GM12878 (cell line): ENCODE data around the gene PIGU. TPM values are rescaled to one million over a fixed set of nuclear protein-coding genes. Genes with fewer than 3 reads are reported as not detected.

Experiments used
- ATAC-seq: fragments of 200-7000 bp; cut with Tn5 transposase; 3 replicates; pipeline ENCODE4 v1.9.1; 2020; ENCODE audit warnings: mild to moderate bottlenecking, moderate library complexity
- BruUV-seq: library from RNA; stranded (reverse); fragments of 400-500 nt; replicated peaks from 2 replicates; lab custom pipeline; 2021; lab: Mats Ljungman, UMichigan
- CTCF ChIA-PET: fragments of 300-600 bp; sonication (Branson Sonifier 250); formaldehyde crosslinking; extraction: SDS; loops from one replicate; lab custom pipeline; 2021; ENCODE audit warnings: inconsistent platforms; lab: Yijun Ruan, JAX
- POLR2A ChIA-PET: fragments of 350-600 bp; formaldehyde crosslinking; extraction: SDS; loops from one replicate; lab custom pipeline; 2021; ENCODE audit warnings: inconsistent platforms; lab: Charles Lee
- RAD21 ChIA-PET: fragments of 300-600 bp; sonication (Branson Sonifier 250); formaldehyde crosslinking; loops from one replicate; lab custom pipeline; 2023; ENCODE audit warnings: antibody characterized with exemption; ENCODE audit not compliant: unreplicated experiment; lab: Charles Lee
- SMC1A ChIA-PET: fragments of 300-600 bp; sonication (Branson Sonifier 250); formaldehyde crosslinking; loops from one replicate; lab custom pipeline; 2023; ENCODE audit not compliant: unreplicated experiment, uncharacterized antibody; lab: Charles Lee
- DNase-seq: peaks from one replicate; pipeline ENCODE4 v3.0.0-alpha.2; 2011; ENCODE audit warnings: low read depth, low spot score
- FAIRE-seq: peaks from 3 replicates; lab custom pipeline; 2011; peaks lifted over from hg19 to GRCh38; lab: Jason Lieb, UNC
- H2AFZ ChIP-seq: 2 replicates; pipeline ENCODE4 v1.6.0; 2011; ENCODE audit warnings: low read depth, low read length, control low read depth; ENCODE audit not compliant: control insufficient read depth
- H3K27ac ChIP-seq: 2 replicates; pipeline ENCODE4 v1.5.1; 2011; ENCODE audit warnings: control low read depth; ENCODE audit not compliant: control insufficient read depth, insufficient read depth
- H3K27me3 ChIP-seq, 2 experiments: replicated peaks in 1 of 2; 2 replicates each; pipeline versions ENCODE4 v1.6.0 to v1.6.1; 2011; ENCODE audit warnings: low read length in 1 of 2; ENCODE audit not compliant: control insufficient read depth in 2 of 2, insufficient read depth in 2 of 2
- H3K36me3 ChIP-seq, 2 experiments: 2 replicates each; pipeline ENCODE4 v1.5.1; 2011; ENCODE audit warnings: low read length in 1 of 2; ENCODE audit not compliant: control insufficient read depth in 2 of 2, insufficient read depth in 2 of 2
- H3K4me1 ChIP-seq: 2 replicates; pipeline ENCODE4 v1.6.1; 2011; ENCODE audit warnings: mild to moderate bottlenecking, low read length, moderate library complexity, mixed read lengths; ENCODE audit not compliant: control insufficient read depth, insufficient read depth
- H3K4me2 ChIP-seq: 2 replicates; pipeline ENCODE4 v1.6.0; 2011; ENCODE audit warnings: control low read depth; ENCODE audit not compliant: control insufficient read depth, insufficient read depth
- H3K4me3 ChIP-seq: fragments of 200-600 bp; sonication (generic); 2 replicates; pipeline ENCODE4 v1.5.1; 2016
- H3K79me2 ChIP-seq: 2 replicates; pipeline ENCODE4 v1.6.0; 2011; ENCODE audit warnings: low read length; ENCODE audit not compliant: control insufficient read depth, insufficient read depth
- H3K9ac ChIP-seq: 2 replicates; pipeline ENCODE4 v1.8.0; 2011; ENCODE audit warnings: low read length, control low read depth, mixed read lengths; ENCODE audit not compliant: control insufficient read depth, insufficient read depth
- H3K9me3 ChIP-seq: replicated peaks from 3 replicates; pipeline ENCODE4 v1.5.1; 2011; ENCODE audit warnings: mild to moderate bottlenecking, low read length; ENCODE audit not compliant: control insufficient read depth, insufficient read depth
- H4K20me1 ChIP-seq: 2 replicates; pipeline ENCODE4 v1.6.0; 2011; ENCODE audit not compliant: control insufficient read depth, insufficient read depth
- CBX5 ChIP-seq: sonication (generic); IDR thresholded peaks from 2 replicates; pipeline ENCODE4 v1.6.1; 2016; ENCODE audit warnings: low read depth, moderate library complexity, mild to moderate bottlenecking, inconsistent platforms
- CEBPZ ChIP-seq: fragments of 150-350 bp; IDR thresholded peaks from 2 replicates; pipeline ENCODE4 v1.6.1; 2016; ENCODE audit warnings: low read depth, low read length
- CHD4 ChIP-seq: fragments of 200-600 bp; sonication (generic); IDR thresholded peaks from 2 replicates; pipeline ENCODE4 v1.6.1; 2016; ENCODE audit warnings: mild to moderate bottlenecking
- FOXK2 ChIP-seq: fragments of 450-650 bp; IDR thresholded peaks from 2 replicates; pipeline ENCODE4 v1.6.1; 2017; ENCODE audit warnings: mild to moderate bottlenecking, moderate library complexity
- IRF3 ChIP-seq: fragments of 450-650 bp; IDR thresholded peaks from 2 replicates; pipeline ENCODE4 v1.6.1; 2014; ENCODE audit warnings: mild to moderate bottlenecking
- MAX ChIP-seq: IDR thresholded peaks from 2 replicates; pipeline ENCODE4 v1.6.1; 2012; ENCODE audit warnings: low read depth, low read length, improper control_type of control experiment
- NR2C1 ChIP-seq: fragments of 450-650 bp; IDR thresholded peaks from 2 replicates; pipeline ENCODE4 v1.6.1; 2017; ENCODE audit warnings: antibody characterized with exemption, mild to moderate bottlenecking, moderate library complexity
- NR2F1 ChIP-seq: fragments of 450-650 bp; conservative IDR thresholded peaks from 2 replicates; pipeline ENCODE4 v1.6.1; 2017; ENCODE audit warnings: mild to moderate bottlenecking
- POLR2A ChIP-seq: IDR thresholded peaks from 2 replicates; pipeline ENCODE4 v1.6.1; 2011; ENCODE audit warnings: low read depth, mild to moderate bottlenecking, low read length
- POU2F2 ChIP-seq: IDR thresholded peaks from 3 replicates; pipeline ENCODE4 v1.6.1; 2011; ENCODE audit warnings: low read depth, mild to moderate bottlenecking, low read length, borderline replicate concordance
- RCOR1 ChIP-seq: conservative IDR thresholded peaks from 2 replicates; pipeline ENCODE4 v1.6.1; 2012; ENCODE audit warnings: low read depth, low read length, improper control_type of control experiment
- RELB ChIP-seq: fragments of 450-650 bp; IDR thresholded peaks from 2 replicates; pipeline ENCODE4 v1.6.1; 2017; ENCODE audit warnings: low read depth, mild to moderate bottlenecking, moderate library complexity
- SP1 ChIP-seq: IDR thresholded peaks from one replicate; pipeline ENCODE4 v1.6.1; 2011; ENCODE audit warnings: low read depth, low read length
- TCF3 ChIP-seq: IDR thresholded peaks from 2 replicates; pipeline ENCODE4 v1.6.1; 2012; ENCODE audit warnings: low read depth, mild to moderate bottlenecking, low read length, borderline replicate concordance; ENCODE audit not compliant: insufficient read depth
- TCF7 ChIP-seq: IDR thresholded peaks from 2 replicates; pipeline ENCODE4 v1.6.1; 2014; ENCODE audit warnings: antibody characterized with exemption, borderline replicate concordance
- WRNIP1 ChIP-seq: IDR thresholded peaks from 2 replicates; pipeline ENCODE4 v1.6.1; 2011; ENCODE audit warnings: low read depth, low read length, improper control_type of control experiment, borderline replicate concordance
- ZNF207 ChIP-seq: fragments of 450-650 bp; IDR thresholded peaks from 2 replicates; pipeline ENCODE4 v1.6.1; 2014; ENCODE audit warnings: antibody characterized with exemption, mild to moderate bottlenecking, borderline replicate concordance
- ZNF384 ChIP-seq: IDR thresholded peaks from 2 replicates; pipeline ENCODE4 v1.6.1; 2012; ENCODE audit warnings: low read depth, mild to moderate bottlenecking, low read length, improper control_type of control experiment, borderline replicate concordance
- WGBS: methylation state at CpG from one replicate; pipeline ENCODE4 v1.1.6; 2016; ENCODE audit warnings: low lambda C conversion rate; ENCODE audit not compliant: insufficient replicate concordance, insufficient coverage; ENCODE audit errors: missing lambda C conversion rate; 5-methylcytosine and 5-hydroxymethylcytosine counted together
- in situ Hi-C: fragments of 300-500 bp; cut with MboI; formaldehyde crosslinking; loops from 9 replicates; pipeline ENCODE4 v1.14.3; 2018; ENCODE audit warnings: mixed read lengths
- intact Hi-C: fragments of 100-400 bp; cut with micrococcal nuclease; formaldehyde crosslinking; loops from one replicate; pipeline ENCODE4 v1.14.2; 2022; ENCODE audit not compliant: unreplicated experiment
- polyA plus RNA-seq, 11 experiments: library from polyadenylated mRNA; depleted of rRNA in 4 of 11; unstranded in 6 of 11; stranded (reverse) in 5 of 11; fragments of >200 nt; fragmentation: Nextera tagmentation in 4 of 11; fragmentation: Illumina TruSeq in 1 of 11; extraction: Ambion mirVana in 4 of 11; extraction: Trizol in 1 of 11; gene quantifications; 1 replicate in 1 of 11; 2 replicates in 10 of 11; pipeline versions ENCODE4 v1.2.1 to v1.2.3, GENCODE V29; 2011 to 2016; ENCODE audit warnings: inconsistent platforms in 2 of 11, missing spikeins in 2 of 11, low read depth in 1 of 11
- total RNA-seq, 4 experiments: library from RNA; depleted of rRNA in 3 of 4; stranded (reverse); fragments of >200 nt in 3 of 4; fragmentation: Illumina TruSeq in 1 of 4; extraction: Trizol in 1 of 4; gene quantifications; 2 replicates each; pipeline versions ENCODE4 v1.2.1 to v1.2.3, GENCODE V29; 2013 to 2021

The PIGU gene
- total and polyA plus RNA-seq, 10 of the 15 experiments (the other 5 are each of a cell fraction or from before 2014, with no cell fraction given) = 4.1 to 88.2 (median 25.0) TPM

GRCh38 chr20:34560141-34560523 lies 116.8 kb downstream of the PIGU start:
- no peak for ATAC-seq
- ChIA-PET SMC1A (no interaction called here), CTCF (interaction anchor here (1.0 to 1.2 kb wide), 2 partner anchors 148 to 209 kb away, joined by 3 read pairs; no protein-coding TSS in a partner anchor), RAD21 (no interaction called here), POLR2A (no interaction called here)
- Histone ChIP-seq H3K4me2 (no peak overlapping the region), H3K27ac (no peak overlapping the region), H3K4me1 (no peaks in the 10 kb centered on the region), H3K4me3 (no peak overlapping the region), H4K20me1 (no peaks in the 10 kb centered on the region), H3K36me3 (peaks cover 0 to 2% of the 10 kb centered on the region in 2 experiments; a peak in 2 of 4 replicates), H3K9ac (no peak overlapping the region), H2AFZ (no peak overlapping the region), H3K9me3 (no peaks in the 10 kb centered on the region), H3K79me2 (no peaks in the 10 kb centered on the region), H3K27me3 (no peaks in the 10 kb centered on the region)
- in situ Hi-C loops = no loop called here
- 73% methylated on average over 12 of the region's 12 CpGs for WGBS
- intact Hi-C loops = no loop called here
- FAIRE-seq = no peak
- no TSS peak for BruUV-seq
- DNase-seq = no peak
- TF ChIP-seq POU2F2 (no peak), WRNIP1 (no peak), SP1 (no peak), FOXK2 (no peak), CEBPZ (no peak), POLR2A (no peak), CHD4 (no peak), ZNF384 (no peak), TCF7 (no peak), TCF3 (no peak), IRF3 (no peak), NR2F1 (no peak), NR2C1 (no peak), CBX5 (no peak), RELB (no peak), MAX (no peak), ZNF207 (no peak), RCOR1 (no peak)
